Endodermal cell (in vitro differentiated cells): ENCODE results near the gene CUL2. TPM values are rescaled to one million over a fixed set of nuclear protein-coding genes. Genes with fewer than 3 reads are reported as not detected.
"Not testable (repeated sequence)": the region's sequence is repeated elsewhere in the genome, so short reads cannot be mapped to it uniquely, and the experiment has no call there.

Experiments
- DNase-seq: peaks from one replicate; pipeline ENCODE4 v3.0.0-alpha.2; 2017
- H3K27ac ChIP-seq: 2 replicates; pipeline ENCODE4 v1.5.1; 2013; ENCODE audit warnings: mild to moderate bottlenecking, low read depth, low read length, moderate library complexity
- H3K27me3 ChIP-seq: 2 replicates; pipeline ENCODE4 v1.6.1; 2013; ENCODE audit warnings: mild to moderate bottlenecking, low read length, moderate library complexity; ENCODE audit not compliant: insufficient read depth, control insufficient read depth, poor library complexity, severe bottlenecking
- H3K36me3 ChIP-seq: 2 replicates; pipeline ENCODE4 v1.7.0; 2013; ENCODE audit warnings: mild to moderate bottlenecking, low read length, moderate library complexity; ENCODE audit not compliant: control insufficient read depth, insufficient read depth
- H3K4me1 ChIP-seq: one replicate; pipeline ENCODE4 v1.7.0; 2013; ENCODE audit warnings: low read length; ENCODE audit not compliant: control insufficient read depth, insufficient read depth
- H3K4me3 ChIP-seq: 2 replicates; pipeline ENCODE4 v1.5.1; 2013; ENCODE audit warnings: mild to moderate bottlenecking, low read length, moderate library complexity
- H3K9ac ChIP-seq: 2 replicates; pipeline ENCODE4 v1.6.1; 2013; ENCODE audit warnings: mild to moderate bottlenecking, low read length, moderate library complexity; ENCODE audit not compliant: poor library complexity, severe bottlenecking; ENCODE audit errors: extremely low read depth
- H3K9me3 ChIP-seq: 2 replicates; pipeline ENCODE4 v1.6.1; 2013; ENCODE audit warnings: mild to moderate bottlenecking, low read length, moderate library complexity; ENCODE audit not compliant: control insufficient read depth
- H3K27ac Mint-ChIP-seq: 2 replicates; pipeline ENCODE4 v1.8.0; 2020; ENCODE audit warnings: mixed read lengths
- H3K27me3 Mint-ChIP-seq: 2 replicates; pipeline ENCODE4 v1.8.0; 2021; ENCODE audit warnings: mild to moderate bottlenecking, mixed read lengths; ENCODE audit not compliant: insufficient read depth
- H3K36me3 Mint-ChIP-seq: 2 replicates; pipeline ENCODE4 v1.8.0; 2020; ENCODE audit warnings: low read depth, mixed read lengths
- H3K4me1 Mint-ChIP-seq: 2 replicates; pipeline ENCODE4 v1.8.0; 2020; ENCODE audit warnings: mixed read lengths
- H3K4me3 Mint-ChIP-seq: 2 replicates; pipeline ENCODE4 v1.8.0; 2020; ENCODE audit warnings: mild to moderate bottlenecking, moderate library complexity, mixed read lengths
- H3K9me3 Mint-ChIP-seq: 2 replicates; pipeline ENCODE4 v1.8.0; 2020; ENCODE audit warnings: mild to moderate bottlenecking, mixed read lengths
- CTCF ChIP-seq: fragments of 200-600 bp; sonication (generic); conservative IDR thresholded peaks from 2 replicates; pipeline ENCODE4 v1.5.0; 2021; ENCODE audit warnings: antibody characterized with exemption, mild to moderate bottlenecking
- WGBS, 2 experiments: methylation state at CpG; one replicate each; pipeline versions ENCODE4 v1.1.5 to v1.1.7; 2013; ENCODE audit warnings: missing lambda C conversion rate in 2 of 2, mixed read lengths in 1 of 2; ENCODE audit not compliant: insufficient coverage in 1 of 2, insufficient read length in 1 of 2; 5-methylcytosine and 5-hydroxymethylcytosine counted together
- total RNA-seq, 2 donors: library from RNA; stranded (reverse); fragmentation: NEBNext Ultra II Directional in 1 of 2; extraction: Animal tissue kit (Norgen Biotek cat#: 25700) in 1 of 2; gene quantifications; 2 replicates in 1 of 2; 3 replicates in 1 of 2; pipeline ENCODE4 v1.2.1, GENCODE V29; 2021

CUL2 gene
- total RNA-seq, 2 donors from 2014 or later, result 39.2 to 41.5 TPM

GRCh38 chr10:34973757-34974156 lies 116.4 kb downstream of the CUL2 start:
- H3K27me3 Mint-ChIP-seq, H3K36me3 Mint-ChIP-seq, DNase-seq, H3K4me3 Mint-ChIP-seq, H3K4me3 ChIP-seq, H3K4me1 ChIP-seq, H3K27ac Mint-ChIP-seq, H3K4me1 Mint-ChIP-seq, H3K27ac ChIP-seq, H3K27me3 ChIP-seq, H3K36me3 ChIP-seq, H3K9ac ChIP-seq: not testable (repeated sequence)
- H3K9me3 ChIP-seq, result peaks cover 18% of the 10 kb centered on the region
- 83 to 94% methylated on average over 1 to 3 of the region's 3 CpGs for WGBS, 2 experiments
- peaks cover 34% of the 10 kb centered on the region for H3K9me3 Mint-ChIP-seq

GRCh38 chr10:34973121-34973520 lies 117.0 kb downstream of the CUL2 start:
- not testable (repeated sequence) for H3K27me3 Mint-ChIP-seq, H3K36me3 ChIP-seq, H3K27ac ChIP-seq, H3K4me1 ChIP-seq, H3K4me1 Mint-ChIP-seq, H3K27ac Mint-ChIP-seq, H3K9ac ChIP-seq, H3K4me3 Mint-ChIP-seq, H3K4me3 ChIP-seq, DNase-seq, H3K27me3 ChIP-seq, H3K36me3 Mint-ChIP-seq
- H3K9me3 ChIP-seq, result peaks cover 18% of the 10 kb centered on the region
- 88 to 91% methylated on average over 6 to 9 of the region's 9 CpGs for WGBS, 2 experiments
- H3K9me3 Mint-ChIP-seq, result peaks cover 32% of the 10 kb centered on the region

GRCh38 chr10:34972591-34972990 lies 117.5 kb downstream of the CUL2 start:
- not testable (repeated sequence) for H3K27me3 Mint-ChIP-seq, H3K27me3 ChIP-seq, H3K4me3 ChIP-seq, H3K27ac Mint-ChIP-seq, H3K36me3 ChIP-seq, H3K9ac ChIP-seq, H3K36me3 Mint-ChIP-seq, H3K27ac ChIP-seq, DNase-seq, H3K4me3 Mint-ChIP-seq, H3K4me1 ChIP-seq, H3K4me1 Mint-ChIP-seq
- peaks cover 30% of the 10 kb centered on the region for H3K9me3 Mint-ChIP-seq
- H3K9me3 ChIP-seq, result peaks cover 17% of the 10 kb centered on the region
- WGBS, 2 experiments, result 63 to 89% methylated on average over 1 to 2 of the region's 2 CpGs

GRCh38 chr10:34971606-34972334 lies 118.4 kb downstream of the CUL2 start:
- H3K4me3 Mint-ChIP-seq, H3K36me3 Mint-ChIP-seq, H3K27ac Mint-ChIP-seq, H3K4me3 ChIP-seq, H3K4me1 Mint-ChIP-seq, H3K36me3 ChIP-seq, DNase-seq, H3K27me3 Mint-ChIP-seq, H3K9ac ChIP-seq, H3K27ac ChIP-seq, H3K27me3 ChIP-seq, H3K4me1 ChIP-seq: not testable (repeated sequence)
- peaks cover 12% of the 10 kb centered on the region for H3K9me3 ChIP-seq
- H3K9me3 Mint-ChIP-seq, result peaks cover 22% of the 10 kb centered on the region
- 93 to 94% methylated on average over 7 to 12 of the region's 12 CpGs for whole genome bisulfite sequencing, 2 experiments

- no peak overlapping the region for H3K27ac Mint-ChIP-seq
- H3K36me3 Mint-ChIP-seq, result no peaks in the 10 kb centered on the region
- H3K9me3 Mint-ChIP-seq, result no peaks in the 10 kb centered on the region
- Histone ChIP-seq H3K27ac (no peak overlapping the region), H3K27me3 (no peaks in the 10 kb centered on the region), H3K36me3 (no peaks in the 10 kb centered on the region), H3K4me3 (no peak overlapping the region), H3K9ac (no peak overlapping the region), H3K9me3 (no peaks in the 10 kb centered on the region), H3K4me1 (no peaks in the 10 kb centered on the region)
- WGBS, 2 experiments, result 89 to 95% methylated on average over 10 to 17 of the region's 17 CpGs
- no peaks in the 10 kb centered on the region for H3K27me3 Mint-ChIP-seq
- DNase-seq, result no peak
- H3K4me3 Mint-ChIP-seq, result no peak overlapping the region
- no peak for TF ChIP-seq CTCF
- no peaks in the 10 kb centered on the region for H3K4me1 Mint-ChIP-seq
These were observed 121.0 kb downstream of the CUL2 start for GRCh38 chr10:34969171-34969570.
